ENCODE data around the gene GMDS. TPM values are rescaled to one million over a fixed set of nuclear protein-coding genes. Genes with fewer than 3 reads are reported as not detected.

Gene GMDS
- total RNA-seq, 1 experiment from 2014 or later, result 27.6 TPM

GRCh38 chr6:1587977-1588376, 657.4 kb downstream of the GMDS start:
- no peaks in the 10 kb centered on the region for H3K27me3 ChIP-seq (ENCODE audit: insufficient read depth, low read length)
- H3K79me2 ChIP-seq (ENCODE audit: insufficient read depth, low read length), result no peaks in the 10 kb centered on the region
- WGBS (ENCODE audit: extremely low coverage, insufficient read length, low lambda C conversion rate), result no CpG with 5 or more reads among the region's 12 CpGs
- no peak overlapping the region for H3K9ac ChIP-seq (ENCODE audit: extremely low read depth, insufficient read length, low read length)
- no peak for DNase-seq
- no peak overlapping the region for H2BK120ac ChIP-seq (ENCODE audit: low read depth, low read length, poor library complexity, severe bottlenecking)
- TF ChIP-seq CTCF (conservative IDR thresholded peaks at IDR 0.05), result no peak
- no peak overlapping the region for H2AFZ ChIP-seq (ENCODE audit: low read length)
- H3K4ac ChIP-seq (ENCODE audit: low read depth, low read length), result no peak overlapping the region
- H2BK5ac ChIP-seq (ENCODE audit: insufficient read length, low read length), result no peak overlapping the region
- no peak overlapping the region for H3K56ac ChIP-seq (ENCODE audit: insufficient read length, low read depth, low read length)
- no peak overlapping the region for H3K4me2 ChIP-seq (ENCODE audit: insufficient read depth, insufficient read length, low read length)
- H2BK20ac ChIP-seq (ENCODE audit: low read depth, low read length, poor library complexity, severe bottlenecking), result no peak overlapping the region
- Mint-ChIP-seq H3K4me1 (no peaks in the 10 kb centered on the region), H3K36me3 (ENCODE audit: insufficient read depth in 1 of 3, low read depth in 3 of 3) (no peaks in the 10 kb centered on the region), H3K27ac (no peak overlapping the region), H3K9me3 (no peaks in the 10 kb centered on the region), H3K27me3 (ENCODE audit: low read depth) (peaks cover 7% of the 10 kb centered on the region), H3K4me3 (no peak overlapping the region)
- no peaks in the 10 kb centered on the region for H3K4me1 ChIP-seq (ENCODE audit: insufficient read depth, low read length)
- no peak overlapping the region for H4K8ac ChIP-seq (replicated peaks; ENCODE audit: insufficient read length, low read depth, low read length)
- H3K9me3 ChIP-seq (ENCODE audit: control insufficient read depth, low read depth, low read length), result no peaks in the 10 kb centered on the region
- no peak overlapping the region for H3K23ac ChIP-seq (ENCODE audit: insufficient read length, low read depth, low read length)
- H2BK15ac ChIP-seq (ENCODE audit: low read depth, low read length), result no peak overlapping the region
- H3K18ac ChIP-seq (ENCODE audit: insufficient read length, low read depth, low read length), result no peak overlapping the region
- no peak overlapping the region for H3K27ac ChIP-seq (ENCODE audit: insufficient read length, low read depth, low read length)
- no peak overlapping the region for H4K5ac ChIP-seq (ENCODE audit: insufficient read length, low read depth, low read length)
- H4K91ac ChIP-seq (ENCODE audit: insufficient read length, low read depth, low read length), result no peak overlapping the region
- H3T11ph ChIP-seq (ENCODE audit: low read length), result no peak overlapping the region
- no peak overlapping the region for H2BK12ac ChIP-seq (ENCODE audit: insufficient read length, low read depth, low read length)
- no peak overlapping the region for H3K14ac ChIP-seq (ENCODE audit: insufficient read depth, low read length)
- no peaks in the 10 kb centered on the region for H3K23me2 ChIP-seq (ENCODE audit: insufficient read length, low read depth, low read length, poor library complexity, severe bottlenecking)
- no peak overlapping the region for H2AK5ac ChIP-seq (ENCODE audit: insufficient read length, low read length)
- no peaks in the 10 kb centered on the region for H4K20me1 ChIP-seq (ENCODE audit: control insufficient read depth, insufficient read depth, insufficient read length)
- no peaks in the 10 kb centered on the region for H3K79me1 ChIP-seq (ENCODE audit: insufficient read depth, low read depth, low read length, poor library complexity, severe bottlenecking)
